C4-2B (cell line): ENCODE results near the gene BOD1L1.

ENCODE experiments used
- ZFX ChIP-seq: fragments of 450-650 bp; IDR thresholded peaks from 2 replicates; pipeline ENCODE4 v1.6.1; 2017
- TF ChIP-seq, protein P1 (sequence below): fragments of 450-650 bp; conservative IDR thresholded peaks from 2 replicates; pipeline ENCODE4 v1.5.1; 2017; ENCODE audit warnings: mild to moderate bottlenecking

DNA sequence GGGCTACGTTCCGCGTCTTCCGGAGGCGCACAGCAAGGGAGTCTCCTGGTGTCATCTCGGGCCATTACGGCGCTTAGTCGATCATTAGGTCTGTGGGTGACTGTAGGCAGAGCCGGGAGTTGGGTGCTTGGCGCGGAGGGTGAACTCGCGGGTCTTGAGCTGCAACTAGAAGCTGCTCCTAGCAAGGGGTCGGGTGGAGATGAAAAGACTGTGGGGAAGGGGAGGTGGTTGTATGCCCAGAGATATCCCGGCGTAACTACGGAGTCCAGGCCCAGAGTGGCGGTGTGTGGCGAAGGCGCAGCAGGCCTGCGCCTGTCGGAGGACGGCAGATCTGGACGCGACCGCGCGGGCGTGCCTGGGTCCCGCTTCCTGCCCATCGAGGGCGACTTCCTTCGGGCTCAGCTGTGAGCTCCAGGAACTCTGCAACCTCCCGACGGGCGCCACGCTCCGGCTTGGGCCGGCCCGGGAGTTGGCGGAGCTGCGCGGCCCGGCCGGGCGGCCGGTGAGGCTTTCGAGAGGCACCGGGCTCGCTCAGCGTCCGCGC is 80.5 kb downstream of the BOD1L1 start:
- TF ChIP-seq, protein P1, sequence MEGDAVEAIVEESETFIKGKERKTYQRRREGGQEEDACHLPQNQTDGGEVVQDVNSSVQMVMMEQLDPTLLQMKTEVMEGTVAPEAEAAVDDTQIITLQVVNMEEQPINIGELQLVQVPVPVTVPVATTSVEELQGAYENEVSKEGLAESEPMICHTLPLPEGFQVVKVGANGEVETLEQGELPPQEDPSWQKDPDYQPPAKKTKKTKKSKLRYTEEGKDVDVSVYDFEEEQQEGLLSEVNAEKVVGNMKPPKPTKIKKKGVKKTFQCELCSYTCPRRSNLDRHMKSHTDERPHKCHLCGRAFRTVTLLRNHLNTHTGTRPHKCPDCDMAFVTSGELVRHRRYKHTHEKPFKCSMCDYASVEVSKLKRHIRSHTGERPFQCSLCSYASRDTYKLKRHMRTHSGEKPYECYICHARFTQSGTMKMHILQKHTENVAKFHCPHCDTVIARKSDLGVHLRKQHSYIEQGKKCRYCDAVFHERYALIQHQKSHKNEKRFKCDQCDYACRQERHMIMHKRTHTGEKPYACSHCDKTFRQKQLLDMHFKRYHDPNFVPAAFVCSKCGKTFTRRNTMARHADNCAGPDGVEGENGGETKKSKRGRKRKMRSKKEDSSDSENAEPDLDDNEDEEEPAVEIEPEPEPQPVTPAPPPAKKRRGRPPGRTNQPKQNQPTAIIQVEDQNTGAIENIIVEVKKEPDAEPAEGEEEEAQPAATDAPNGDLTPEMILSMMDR: no peak
- TF ChIP-seq ZFX: no peak
